HepG2 (cell line): ENCODE results near the gene UBE2J1. TPM values are rescaled to one million over a fixed set of nuclear protein-coding genes. Genes with fewer than 3 reads are reported as not detected.

ENCODE experiments used
- ATAC-seq: fragments of 200-7000 bp; cut with Tn5 transposase; 3 replicates; pipeline ENCODE4 v1.9.1; 2020; ENCODE audit warnings: mild to moderate bottlenecking, moderate library complexity
- BruUV-seq: library from RNA; stranded (reverse); fragments of 400-500 nt; replicated peaks from 2 replicates; lab custom pipeline; 2021; lab: Mats Ljungman, UMichigan
- CTCF ChIA-PET: fragments of 300-600 bp; formaldehyde crosslinking; extraction: SDS; loops from one replicate; lab custom pipeline; 2021; ENCODE audit warnings: low total read pairs, inconsistent platforms, low intra/inter-chr PET ratio; lab: Yijun Ruan, JAX
- POLR2A ChIA-PET: fragments of 350-600 bp; sonication (Branson Sonifier 250); formaldehyde crosslinking; loops from one replicate; lab custom pipeline; 2020; ENCODE audit warnings: antibody characterized with exemption, inconsistent platforms; lab: Yijun Ruan, JAX
- DNase-seq: peaks from one replicate; pipeline ENCODE4 v3.0.0-alpha.2; 2015; ENCODE audit warnings: low spot score
- FAIRE-seq: peaks from 3 replicates; lab custom pipeline; 2011; peaks lifted over from hg19 to GRCh38; lab: Jason Lieb, UNC
- H2AFZ ChIP-seq: one replicate; pipeline ENCODE4 v1.6.1; 2011; ENCODE audit warnings: low read length, inconsistent platforms
- H3K27ac ChIP-seq: fragments of 300-600 bp; 3 replicates; pipeline ENCODE4 v1.8.0; 2011; ENCODE audit warnings: mixed run types, mild to moderate bottlenecking, mixed read lengths, low read length, inconsistent platforms; ENCODE audit not compliant: insufficient read depth; ENCODE audit errors: extremely low read length
- H3K27me3 ChIP-seq, 2 experiments: fragments of 200-600 bp in 1 of 2; 2 replicates in 1 of 2; 3 replicates in 1 of 2; pipeline versions ENCODE4 v1.6.0 to v1.8.0; 2011; ENCODE audit warnings: low read length in 2 of 2, mild to moderate bottlenecking in 2 of 2, moderate library complexity in 2 of 2, inconsistent platforms in 1 of 2; ENCODE audit not compliant: insufficient read depth in 2 of 2, control insufficient read depth in 1 of 2
- H3K36me3 ChIP-seq, 2 experiments: fragments of 200-600 bp in 1 of 2; replicated peaks in 1 of 2; 2 replicates in 1 of 2; 3 replicates in 1 of 2; pipeline versions ENCODE4 v1.5.1 to v1.8.0; 2011; ENCODE audit warnings: low read length in 2 of 2, inconsistent platforms in 1 of 2; ENCODE audit not compliant: insufficient read depth in 2 of 2, control insufficient read depth in 1 of 2
- H3K4me1 ChIP-seq: 2 replicates; pipeline ENCODE4 v1.5.1; 2012; ENCODE audit warnings: low read length, inconsistent platforms; ENCODE audit not compliant: insufficient read depth
- H3K4me2 ChIP-seq: 2 replicates; pipeline ENCODE4 v1.6.0; 2011; ENCODE audit warnings: low read depth, low read length, inconsistent platforms
- H3K4me3 ChIP-seq, 3 experiments: fragments of 200-600 bp in 1 of 3; sonication (generic), shearing (Covaris generic) in 1 of 3; replicated peaks in 1 of 3; 2 replicates each; pipeline ENCODE4 v1.5.1; 2011 to 2016; ENCODE audit warnings: low read length in 3 of 3, inconsistent platforms in 2 of 3, low read depth in 2 of 3, mild to moderate bottlenecking in 2 of 3, control low read depth in 1 of 3, mixed read lengths in 1 of 3; ENCODE audit not compliant: insufficient read depth in 1 of 3
- H3K79me2 ChIP-seq: one replicate; pipeline ENCODE4 v1.6.1; 2011; ENCODE audit warnings: low read length, inconsistent platforms; ENCODE audit not compliant: insufficient read depth
- H3K9ac ChIP-seq: 2 replicates; pipeline ENCODE4 v1.6.0; 2011; ENCODE audit warnings: mild to moderate bottlenecking, low read depth, low read length, inconsistent platforms; ENCODE audit not compliant: insufficient read depth
- H3K9me3 ChIP-seq: 2 replicates; pipeline ENCODE4 v1.5.1; 2012; ENCODE audit warnings: mild to moderate bottlenecking, low read length
- H4K20me1 ChIP-seq: 2 replicates; pipeline ENCODE4 v1.6.0; 2011; ENCODE audit warnings: inconsistent platforms, mild to moderate bottlenecking, low read length, moderate library complexity; ENCODE audit not compliant: insufficient read depth
- FOXO1 ChIP-seq: sonication (generic); formaldehyde crosslinking; IDR thresholded peaks from 2 replicates; pipeline ENCODE4 v1.4.0; 2020; ENCODE audit warnings: missing genetic modification reagents
- HNF4A ChIP-seq: sonication (generic); formaldehyde crosslinking; IDR thresholded peaks from 2 replicates; pipeline ENCODE4 v1.4.0; 2020; ENCODE audit warnings: missing genetic modification reagents
- KAT8 ChIP-seq: IDR thresholded peaks from 2 replicates; pipeline ENCODE4 v1.6.1; 2016; ENCODE audit warnings: missing genetic modification reagents, missing compliant biosample characterization
- MBNL3 ChIP-seq: fragments of 250-450 bp; sonication (Bioruptor Pico); conservative IDR thresholded peaks from 2 replicates; pipeline ENCODE4 v1.8.0; 2022; ENCODE audit warnings: mild to moderate bottlenecking, inconsistent platforms
- MZF1 ChIP-seq: sonication (generic); formaldehyde crosslinking; IDR thresholded peaks from 2 replicates; pipeline ENCODE4 v1.8.1; 2023; ENCODE audit warnings: mild to moderate bottlenecking, missing genetic modification reagents, borderline replicate concordance
- NFYC ChIP-seq: IDR thresholded peaks from 2 replicates; pipeline ENCODE4 v1.6.1; 2016; ENCODE audit warnings: missing genetic modification reagents, missing compliant biosample characterization
- RORA ChIP-seq: sonication (generic); formaldehyde crosslinking; IDR thresholded peaks from 2 replicates; pipeline ENCODE4 v1.5.0; 2020; ENCODE audit warnings: mild to moderate bottlenecking, missing genetic modification reagents, moderate library complexity
- TCF12 ChIP-seq, 2 experiments: fragments of 450-650 bp in 1 of 2; sonication (generic) in 1 of 2; formaldehyde crosslinking in 1 of 2; IDR thresholded peaks; 2 replicates each; pipeline versions ENCODE4 v1.6.1 to v1.8.0; 2017 to 2022; ENCODE audit warnings: antibody characterized with exemption in 1 of 2, mild to moderate bottlenecking in 1 of 2, missing genetic modification reagents in 1 of 2, moderate library complexity in 1 of 2
- ZFP1 ChIP-seq: IDR thresholded peaks from 2 replicates; pipeline ENCODE4 v1.6.1; 2016
- ZNF577 ChIP-seq: sonication (generic); formaldehyde crosslinking; IDR thresholded peaks from 2 replicates; pipeline ENCODE4 v1.4.0; 2020; ENCODE audit warnings: mild to moderate bottlenecking, low read depth, missing genetic modification reagents, borderline replicate concordance
- WGBS: methylation state at CpG from one replicate; pipeline ENCODE4 v1.1.6; 2017; ENCODE audit warnings: low lambda C conversion rate; 5-methylcytosine and 5-hydroxymethylcytosine counted together
- in situ Hi-C: cut with HindIII; loops from 2 replicates; pipeline ENCODE4 v1.10.0; 2017; ENCODE audit warnings: low pct_unique_long_range_greater_than_20kb; ENCODE audit not compliant: extremely low pct_ligation_motif_present
- intact Hi-C: fragments of 100-400 bp; cut with micrococcal nuclease; formaldehyde crosslinking; loops from one replicate; pipeline ENCODE4 v1.10.0; 2022; ENCODE audit not compliant: unreplicated experiment
- polyA plus RNA-seq, 8 experiments: library from polyadenylated mRNA; depleted of rRNA in 3 of 8; stranded (reverse) in 7 of 8; unstranded in 1 of 8; fragments of >200 nt; fragmentation: Illumina TruSeq in 4 of 8; extraction: Trizol in 4 of 8; gene quantifications; 2 replicates each; pipeline versions ENCODE4 v1.2.1 to v1.2.3, GENCODE V29; 2011 to 2016; ENCODE audit warnings: low read depth in 4 of 8, missing spikeins in 1 of 8, mixed read lengths in 1 of 8; ENCODE audit not compliant: insufficient read depth in 1 of 8
- total RNA-seq, 5 experiments: library from RNA; depleted of rRNA; stranded (reverse); fragments of >200 nt; fragmentation: Illumina TruSeq; extraction: Trizol; gene quantifications; 2 replicates each; pipeline ENCODE4 v1.2.3, GENCODE V29; 2016; ENCODE audit warnings: low read depth in 1 of 5
- TF ChIP-seq, protein P1 (sequence below): sonication (generic); formaldehyde crosslinking; IDR thresholded peaks from 2 replicates; pipeline ENCODE4 v1.4.0; 2020; ENCODE audit warnings: mild to moderate bottlenecking, missing genetic modification reagents
- TF ChIP-seq, protein P2 (sequence below): IDR thresholded peaks from 2 replicates; pipeline ENCODE4 v1.4.0; 2020; ENCODE audit warnings: mild to moderate bottlenecking, missing genetic modification reagents
- TF ChIP-seq, protein P3 (sequence below): IDR thresholded peaks from 2 replicates; pipeline ENCODE4 v1.6.1; 2016; ENCODE audit warnings: mild to moderate bottlenecking, missing biosample characterization, missing genetic modification reagents

UBE2J1 gene
- total and polyA plus RNA-seq, 2 of the 13 experiments (the other 11 are each of a cell fraction or from before 2014, with no cell fraction given) = 19.3 to 24.6 TPM

DNA sequence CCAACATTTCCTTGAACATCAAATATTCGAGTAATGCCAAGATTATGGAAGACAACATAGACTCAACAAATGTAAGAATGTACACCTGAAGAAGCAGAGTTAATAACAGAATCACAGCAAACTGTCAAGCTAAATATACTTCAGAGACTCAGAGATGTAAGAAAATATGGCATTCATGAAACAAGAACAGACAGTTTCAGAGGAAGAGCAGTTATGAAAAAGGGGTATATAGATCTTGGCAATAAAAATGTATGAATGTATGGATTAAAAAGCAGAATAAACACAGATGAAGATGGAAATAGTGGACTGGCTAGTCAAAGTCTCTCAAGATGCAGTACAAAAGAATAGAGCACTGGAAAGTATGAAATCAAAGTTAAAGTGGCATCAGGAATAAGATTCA is 41.1 kb upstream of the UBE2J1 start:
- Histone ChIP-seq H4K20me1 (no peaks in the 10 kb centered on the region), H3K9me3 (no peaks in the 10 kb centered on the region), H3K36me3 (no peaks in the 10 kb centered on the region), H3K79me2 (no peaks in the 10 kb centered on the region), H3K4me2 (no peak overlapping the region)
- ATAC-seq = no peak
- in situ Hi-C loops = no loop called here
- DNase-seq = no peak
- TF ChIP-seq, protein P1, sequence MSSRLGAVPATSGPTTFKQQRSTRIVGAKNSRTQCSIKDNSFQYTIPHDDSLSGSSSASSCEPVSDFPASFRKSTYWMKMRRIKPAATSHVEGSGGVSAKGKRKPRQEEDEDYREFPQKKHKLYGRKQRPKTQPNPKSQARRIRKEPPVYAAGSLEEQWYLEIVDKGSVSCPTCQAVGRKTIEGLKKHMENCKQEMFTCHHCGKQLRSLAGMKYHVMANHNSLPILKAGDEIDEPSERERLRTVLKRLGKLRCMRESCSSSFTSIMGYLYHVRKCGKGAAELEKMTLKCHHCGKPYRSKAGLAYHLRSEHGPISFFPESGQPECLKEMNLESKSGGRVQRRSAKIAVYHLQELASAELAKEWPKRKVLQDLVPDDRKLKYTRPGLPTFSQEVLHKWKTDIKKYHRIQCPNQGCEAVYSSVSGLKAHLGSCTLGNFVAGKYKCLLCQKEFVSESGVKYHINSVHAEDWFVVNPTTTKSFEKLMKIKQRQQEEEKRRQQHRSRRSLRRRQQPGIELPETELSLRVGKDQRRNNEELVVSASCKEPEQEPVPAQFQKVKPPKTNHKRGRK (CRISPR knock-in tag) = no peak
- TF ChIP-seq TCF12 (IDR thresholded peaks at IDR 0.05) (no peak), TCF12 (CRISPR knock-in tag; IDR thresholded peaks at IDR 0.05) (no peak), NFYC (CRISPR knock-in tag) (no peak), RORA (no peak), ZFP1 (no peak), HNF4A (CRISPR knock-in tag) (no peak), MBNL3 (no peak), FOXO1 (no peak), MZF1 (CRISPR knock-in tag) (no peak), ZNF577 (no peak), KAT8 (CRISPR knock-in tag) (no peak)
- TF ChIP-seq, protein P2, sequence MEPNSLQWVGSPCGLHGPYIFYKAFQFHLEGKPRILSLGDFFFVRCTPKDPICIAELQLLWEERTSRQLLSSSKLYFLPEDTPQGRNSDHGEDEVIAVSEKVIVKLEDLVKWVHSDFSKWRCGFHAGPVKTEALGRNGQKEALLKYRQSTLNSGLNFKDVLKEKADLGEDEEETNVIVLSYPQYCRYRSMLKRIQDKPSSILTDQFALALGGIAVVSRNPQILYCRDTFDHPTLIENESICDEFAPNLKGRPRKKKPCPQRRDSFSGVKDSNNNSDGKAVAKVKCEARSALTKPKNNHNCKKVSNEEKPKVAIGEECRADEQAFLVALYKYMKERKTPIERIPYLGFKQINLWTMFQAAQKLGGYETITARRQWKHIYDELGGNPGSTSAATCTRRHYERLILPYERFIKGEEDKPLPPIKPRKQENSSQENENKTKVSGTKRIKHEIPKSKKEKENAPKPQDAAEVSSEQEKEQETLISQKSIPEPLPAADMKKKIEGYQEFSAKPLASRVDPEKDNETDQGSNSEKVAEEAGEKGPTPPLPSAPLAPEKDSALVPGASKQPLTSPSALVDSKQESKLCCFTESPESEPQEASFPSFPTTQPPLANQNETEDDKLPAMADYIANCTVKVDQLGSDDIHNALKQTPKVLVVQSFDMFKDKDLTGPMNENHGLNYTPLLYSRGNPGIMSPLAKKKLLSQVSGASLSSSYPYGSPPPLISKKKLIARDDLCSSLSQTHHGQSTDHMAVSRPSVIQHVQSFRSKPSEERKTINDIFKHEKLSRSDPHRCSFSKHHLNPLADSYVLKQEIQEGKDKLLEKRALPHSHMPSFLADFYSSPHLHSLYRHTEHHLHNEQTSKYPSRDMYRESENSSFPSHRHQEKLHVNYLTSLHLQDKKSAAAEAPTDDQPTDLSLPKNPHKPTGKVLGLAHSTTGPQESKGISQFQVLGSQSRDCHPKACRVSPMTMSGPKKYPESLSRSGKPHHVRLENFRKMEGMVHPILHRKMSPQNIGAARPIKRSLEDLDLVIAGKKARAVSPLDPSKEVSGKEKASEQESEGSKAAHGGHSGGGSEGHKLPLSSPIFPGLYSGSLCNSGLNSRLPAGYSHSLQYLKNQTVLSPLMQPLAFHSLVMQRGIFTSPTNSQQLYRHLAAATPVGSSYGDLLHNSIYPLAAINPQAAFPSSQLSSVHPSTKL = no peak
- TF ChIP-seq, protein P3, sequence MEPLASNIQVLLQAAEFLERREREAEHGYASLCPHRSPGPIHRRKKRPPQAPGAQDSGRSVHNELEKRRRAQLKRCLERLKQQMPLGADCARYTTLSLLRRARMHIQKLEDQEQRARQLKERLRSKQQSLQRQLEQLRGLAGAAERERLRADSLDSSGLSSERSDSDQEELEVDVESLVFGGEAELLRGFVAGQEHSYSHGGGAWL = no peak
- TF ChIP-seq, all 625 proteins: peak for 0
- 0% methylated on average over 1 of the region's 1 CpG for WGBS
- ChIA-PET POLR2A (no interaction called here), CTCF (no interaction called here)
- Histone ChIP-seq H3K27ac (no peak overlapping the region), H2AFZ (no peak overlapping the region), H3K9ac (no peak overlapping the region), H3K27me3 (no peaks in the 10 kb centered on the region), H3K4me3 (no peak overlapping the region), H3K4me1 (no peaks in the 10 kb centered on the region)
- no peak for FAIRE-seq
- BruUV-seq = no TSS peak
- intact Hi-C loops = no loop called here
